Measurements from ENCODE around the gene RNMT.
"Not testable (repeated sequence)": the region's sequence is repeated elsewhere in the genome, so short reads cannot be mapped to it uniquely, and the experiment has no call there.

RNMT gene

GRCh38 chr18:13726232-13726971 is at the start of gene RNMT, which contains the start of gene FAM210A:
RNMT (plus strand) TSS chr18:13726673; CDS start chr18:13731518, 4,845 bp downstream.
FAM210A (minus strand) TSS chr18:13726558; CDS start chr18:13682077, 44,481 bp downstream.
- DNase-seq, result peak; percentile 92

- DNase-seq, result not testable (repeated sequence)
Measured at GRCh38 chr18:13677350-13677749, 49.1 kb upstream of the RNMT start.

- peak; percentile 2 for DNase-seq
Measured at GRCh38 chr18:13680612-13681011, 45.9 kb upstream of the RNMT start.

GRCh38 chr18:13681701-13682100 is 44.8 kb upstream of the RNMT start:
- DNase-seq, result no peak

DNA sequence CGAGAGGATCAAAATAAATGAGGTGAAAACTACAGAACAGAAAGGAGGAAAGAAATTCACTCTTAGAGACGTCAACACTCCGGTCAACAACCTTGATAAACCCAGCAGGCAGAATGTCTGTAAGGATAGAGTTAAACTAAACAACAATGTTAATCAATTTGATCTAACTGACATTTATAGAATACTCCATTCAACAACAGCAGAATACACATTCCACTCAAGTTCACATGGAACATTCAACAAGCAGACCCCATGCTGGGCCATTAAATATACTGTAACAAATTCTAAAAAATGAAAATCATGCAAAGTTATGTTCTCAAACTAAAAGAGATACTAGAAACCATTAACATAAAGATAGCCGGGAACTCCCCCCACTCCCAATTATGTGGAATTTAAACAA is 41.9 kb upstream of the RNMT start:
- DNase-seq, result no peak

- no peak for DNase-seq
Measured at GRCh38 chr18:13688191-13689136, 38.0 kb upstream of the RNMT start.

- DNase-seq, result not testable (repeated sequence)
Measured at GRCh38 chr18:13690060-13690459, 36.4 kb upstream of the RNMT start.

DNA sequence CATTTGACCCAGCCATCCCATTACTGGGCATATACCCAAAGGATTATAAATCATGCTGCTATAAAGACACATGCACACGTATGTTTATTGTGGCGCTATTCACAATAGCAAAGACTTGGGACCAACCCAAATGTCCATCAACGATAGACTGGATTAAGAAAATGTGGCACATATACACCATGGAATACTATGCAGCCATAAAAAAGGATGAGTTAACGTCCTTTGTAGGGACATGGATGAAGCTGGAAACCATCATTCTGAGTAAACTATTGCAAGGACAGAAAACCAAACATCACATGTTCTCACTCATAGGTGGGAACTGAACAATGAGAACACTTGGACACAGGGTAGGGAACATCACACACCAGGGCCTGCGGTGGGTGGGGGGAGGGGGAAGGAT is 31.1 kb upstream of the RNMT start:
- DNase-seq, result not testable (repeated sequence)

- no peak for DNase-seq
Measured at GRCh38 chr18:13696961-13697360, 29.5 kb upstream of the RNMT start.

GRCh38 chr18:13700153-13700552 is 26.3 kb upstream of the RNMT start:
- DNase-seq, result no peak

GRCh38 chr18:13703899-13704298 is 22.6 kb upstream of the RNMT start:
- no peak for DNase-seq

DNA sequence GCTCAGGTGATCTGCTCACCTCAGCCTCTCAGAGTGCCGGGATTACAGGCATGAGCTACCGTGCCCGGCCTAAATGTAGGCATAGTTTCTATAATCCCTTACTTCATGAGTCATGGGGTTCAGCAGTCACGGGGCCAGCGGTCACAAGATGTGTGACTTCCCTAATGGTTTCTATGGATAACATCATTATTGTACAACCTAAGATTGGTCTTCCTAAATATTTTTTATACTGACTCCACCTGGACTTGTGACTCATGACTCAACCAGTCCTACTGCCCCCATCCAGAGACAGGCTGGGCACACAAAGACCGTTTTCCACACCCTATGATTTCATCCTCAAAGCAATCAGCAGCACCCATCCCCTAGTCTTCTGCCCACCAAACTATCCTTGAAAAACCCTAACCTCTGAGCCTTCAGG is 16.1 kb upstream of the RNMT start:
- no peak for DNase-seq

GRCh38 chr18:13712400-13713131 is 13.9 kb upstream of the RNMT start:
- DNase-seq, result no peak

- no peak for DNase-seq
Measured at GRCh38 chr18:13713455-13714055, 12.9 kb upstream of the RNMT start.

- DNase-seq, result no peak
Measured at GRCh38 chr18:13715330-13715729, 11.1 kb upstream of the RNMT start.

DNA sequence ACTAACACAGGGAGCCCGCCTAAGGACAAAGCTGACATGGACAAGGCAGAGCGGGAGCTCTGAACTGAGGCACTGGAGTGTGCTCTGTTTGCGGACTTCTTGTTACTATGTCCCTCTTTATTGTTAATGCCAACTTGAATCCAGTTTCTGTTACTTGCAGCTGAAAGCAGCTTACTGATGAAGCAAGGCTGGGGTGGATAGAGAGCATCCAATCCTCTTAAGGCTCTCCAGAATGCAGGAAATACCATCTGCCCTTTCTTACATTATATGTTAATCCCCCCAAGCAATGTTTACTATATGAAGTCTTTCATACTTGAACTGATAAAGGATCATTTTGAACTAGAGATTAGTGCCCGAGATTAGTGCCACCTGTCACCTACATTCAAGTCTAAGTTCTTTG is 9.6 kb upstream of the RNMT start:
- DNase-seq, result no peak

GRCh38 chr18:13720123-13720522 is 6.3 kb upstream of the RNMT start:
- DNase-seq, result no peak

DNA sequence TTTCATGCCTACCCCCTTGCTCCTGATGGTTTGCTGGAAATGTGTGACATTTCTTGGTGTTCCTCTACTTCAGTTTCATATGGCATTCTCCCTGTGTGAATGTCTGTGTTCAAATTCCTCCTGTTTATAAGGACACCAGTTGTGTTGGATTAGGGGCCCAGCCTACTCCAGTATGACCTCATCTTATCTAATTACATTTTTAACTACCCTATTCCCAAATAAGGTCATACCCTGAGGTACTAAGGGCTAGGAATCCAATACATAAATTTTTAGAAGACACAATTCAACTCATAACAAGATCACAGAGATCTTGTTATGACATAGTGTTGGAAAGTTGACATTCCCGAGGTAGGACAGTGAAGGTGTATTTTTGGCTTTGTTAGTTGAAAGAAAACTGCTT is 5.6 kb upstream of the RNMT start:
- DNase-seq, result no peak

- DNase-seq, result peak; percentile 13
Measured at GRCh38 chr18:13725566-13726231, 774 bp upstream of the RNMT start.

DNA sequence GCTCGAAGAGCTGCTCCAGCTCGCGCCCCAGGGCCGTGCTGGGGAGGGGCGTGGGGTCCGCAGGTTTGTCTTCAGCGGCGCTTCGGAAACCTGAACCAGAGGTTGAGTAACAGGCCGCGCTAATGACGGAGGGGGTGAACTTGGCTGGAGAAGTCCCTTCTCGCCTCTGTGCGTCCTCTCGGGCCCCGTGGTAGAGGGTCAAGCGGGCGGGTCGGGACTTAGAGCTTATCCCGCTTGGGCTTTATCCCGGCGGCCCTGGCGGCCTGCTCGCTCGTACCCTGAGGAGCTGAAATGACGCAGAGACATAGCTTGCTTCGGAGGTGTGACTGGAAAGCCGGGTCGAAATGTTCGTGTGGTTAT is 479 bp downstream of the RNMT start:
- DNase-seq, result no peak

GRCh38 chr18:13730481-13730880 is 4.0 kb downstream of the RNMT start:
- DNase-seq, result peak; percentile 26

DNA sequence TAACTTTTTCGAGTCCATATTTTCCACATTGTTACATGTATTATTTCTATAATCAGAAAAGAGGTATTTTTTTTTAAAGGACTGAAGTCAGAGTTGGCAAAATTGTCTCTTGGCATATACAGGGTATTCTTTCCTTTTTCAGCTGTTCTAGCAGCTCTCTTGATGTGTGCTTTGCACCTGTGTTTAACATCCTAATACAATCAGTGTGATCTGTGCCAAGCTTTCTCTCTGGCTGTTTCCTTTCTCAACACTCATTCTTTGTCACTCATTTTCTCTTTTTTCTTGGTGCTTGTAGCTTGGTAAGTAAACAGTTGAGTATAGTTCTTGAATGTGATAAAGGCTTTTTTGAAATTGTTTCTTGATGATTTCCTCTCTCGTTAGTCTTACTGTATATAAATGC is 9.2 kb downstream of the RNMT start:
- DNase-seq, result no peak
